GM18870 (cell line): Measurements from ENCODE around the gene PAWR.
"Not testable (repeated sequence)": the region's sequence is repeated elsewhere in the genome, so short reads cannot be mapped to it uniquely, and the experiment has no call there.

ENCODE experiments used
- ATAC-seq: cut with Tn5 transposase; IDR thresholded peaks from one replicate; pipeline ENCODE4 v1.9.1; 2021; ENCODE audit warnings: moderate library complexity; ENCODE audit not compliant: unreplicated experiment

The PAWR gene

DNA sequence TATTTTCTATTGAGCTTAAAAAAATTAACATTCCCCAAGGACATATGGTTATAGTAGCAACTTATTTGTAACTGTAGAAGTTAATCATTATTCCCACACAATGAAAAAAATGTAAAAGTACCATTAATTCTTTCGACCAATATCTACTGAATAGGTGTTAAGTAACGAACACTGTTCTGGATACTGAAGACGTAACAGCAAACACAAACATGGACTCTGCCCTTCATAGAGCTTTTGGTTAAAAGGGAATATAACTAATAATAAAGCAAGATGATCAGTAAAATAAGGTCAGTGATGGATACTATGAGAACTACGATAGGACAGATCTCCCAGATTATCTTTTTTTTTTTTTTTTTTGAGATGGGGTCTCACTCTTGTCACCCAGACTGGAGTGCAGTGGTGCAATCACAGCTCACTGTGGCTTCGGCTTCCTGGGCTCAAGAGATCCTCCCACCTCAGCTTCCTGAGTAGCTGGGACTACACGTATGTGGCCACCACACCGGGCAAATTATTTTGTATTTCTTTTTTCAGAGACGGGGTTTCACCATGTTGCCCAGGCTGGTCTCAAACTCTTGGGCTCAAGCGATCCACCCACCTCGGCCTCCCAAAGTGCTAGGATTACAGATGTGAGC is 93.9 kb downstream of the PAWR start:
- no peak for ATAC-seq

GRCh38 chr12:79595273-79595672 is 95.5 kb downstream of the PAWR start:
- ATAC-seq, result no peak

DNA sequence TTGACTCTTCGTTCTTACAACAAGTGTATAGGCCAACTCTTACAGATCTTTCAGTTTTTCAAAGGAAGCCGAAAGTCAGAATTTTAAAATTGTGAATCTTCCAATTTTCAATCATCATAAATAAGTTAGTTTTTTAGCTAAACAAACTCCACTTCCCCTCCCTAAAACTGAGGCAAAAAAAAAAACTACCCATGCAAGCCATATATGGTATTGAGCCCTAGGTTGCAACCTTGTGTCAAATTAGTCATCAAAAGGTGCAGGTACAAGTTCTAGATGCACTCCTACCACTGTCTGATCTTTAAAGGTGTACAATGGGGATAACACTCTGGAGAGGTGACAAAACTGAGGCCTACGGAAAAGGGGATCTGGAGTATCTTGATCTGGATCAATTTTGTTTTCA is 97.9 kb downstream of the PAWR start:
- no peak for ATAC-seq

DNA sequence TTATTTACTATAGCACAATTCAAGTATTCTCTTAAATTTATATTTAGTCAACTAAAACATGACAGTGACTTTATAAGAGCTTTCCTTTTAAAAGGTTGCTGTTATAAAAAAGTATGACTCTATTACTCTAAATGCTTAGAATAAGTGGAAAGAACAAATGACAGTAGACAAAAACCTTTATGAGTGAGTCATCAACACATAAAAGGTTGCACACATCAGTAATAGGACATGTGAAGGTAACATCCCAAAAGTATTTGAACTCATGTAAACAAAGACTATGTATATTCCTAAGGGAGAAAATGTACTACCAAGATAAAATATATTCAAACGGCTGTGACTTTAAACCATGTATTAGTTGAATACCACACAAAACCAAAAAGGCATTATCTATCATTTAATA is 98.8 kb downstream of the PAWR start:
- ATAC-seq, result no peak

DNA sequence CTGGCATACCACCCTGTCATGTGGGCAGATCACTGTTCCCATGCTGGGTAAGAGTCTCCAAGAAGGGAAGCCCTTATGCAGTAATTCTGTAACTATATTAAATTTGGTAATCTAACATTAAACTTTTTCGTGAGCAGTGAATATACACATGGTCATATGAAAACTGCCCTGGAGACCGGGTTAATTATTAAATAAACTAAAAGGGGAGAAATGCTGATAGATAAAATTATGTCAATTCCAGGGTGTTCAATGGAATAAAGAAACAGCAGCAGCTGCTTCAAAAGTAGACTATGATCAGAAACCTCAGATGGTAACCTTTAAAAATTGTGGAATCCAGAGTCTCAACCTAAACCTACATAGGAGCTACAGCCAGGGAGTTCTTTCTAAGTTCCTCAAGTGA is 100.0 kb downstream of the PAWR start:
- no peak for ATAC-seq

DNA sequence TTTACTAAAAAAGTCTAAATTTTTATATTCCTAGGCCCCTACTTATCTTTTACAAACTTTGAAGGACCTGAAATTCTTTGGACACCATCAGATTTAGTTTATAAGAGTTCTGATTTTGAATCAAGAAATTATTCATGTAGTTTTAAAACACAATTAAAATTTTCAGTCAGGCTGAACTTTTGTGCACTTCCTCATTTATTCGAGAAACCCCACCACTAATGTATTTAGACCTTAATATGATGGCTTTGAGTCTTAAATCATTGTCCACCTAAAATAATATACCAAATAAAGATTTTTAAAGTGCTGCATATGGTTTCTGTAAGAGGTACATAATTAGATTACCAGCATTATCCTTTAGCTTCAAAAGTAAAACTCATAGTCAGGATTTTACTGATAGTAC is 103.4 kb downstream of the PAWR start:
- ATAC-seq, result no peak

DNA sequence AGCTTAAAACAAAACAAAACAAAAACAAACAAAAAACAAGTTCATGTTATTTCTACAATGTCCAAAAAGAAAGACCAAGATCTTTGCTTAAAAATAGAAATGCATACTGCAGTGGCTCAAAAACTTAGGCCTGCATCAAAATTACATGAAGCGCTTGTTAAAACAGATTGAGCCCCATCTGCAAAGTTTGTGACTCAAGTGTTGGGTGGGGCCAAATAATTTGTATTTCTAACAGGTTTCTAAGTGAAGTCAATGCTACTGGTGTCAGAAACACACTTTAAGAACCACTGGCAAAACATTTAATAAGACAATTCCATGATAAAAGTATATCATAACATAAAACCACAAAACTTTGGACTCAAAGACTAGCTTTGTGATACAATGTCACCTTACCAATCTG is 105.6 kb downstream of the PAWR start:
- no peak for ATAC-seq

DNA sequence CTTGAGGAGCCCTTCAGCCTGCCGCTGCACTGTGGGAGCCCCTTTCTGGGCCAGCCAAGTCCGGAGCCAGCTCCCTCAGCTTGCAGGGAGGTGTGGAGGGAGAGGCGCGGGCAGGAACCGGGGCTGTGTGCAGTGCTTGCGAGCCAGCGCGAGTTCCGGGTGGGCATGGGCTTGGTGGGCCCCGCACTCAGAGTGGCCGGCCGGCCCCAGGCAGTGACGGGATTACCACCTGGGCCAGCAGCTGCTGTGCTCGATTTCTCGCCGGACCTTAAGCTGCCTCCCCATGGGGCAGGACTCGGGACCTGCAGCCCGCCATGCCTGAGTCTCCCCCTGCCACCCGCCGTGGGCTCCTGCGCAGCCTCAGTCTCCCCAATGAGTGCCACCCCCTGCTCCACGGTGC is 116.9 kb downstream of the PAWR start:
- no peak for ATAC-seq

GRCh38 chr12:79569679-79570078 is 121.1 kb downstream of the PAWR start:
- ATAC-seq, result no peak

- no peak for ATAC-seq
These were observed 123.6 kb downstream of the PAWR start for GRCh38 chr12:79567175-79567563.

DNA sequence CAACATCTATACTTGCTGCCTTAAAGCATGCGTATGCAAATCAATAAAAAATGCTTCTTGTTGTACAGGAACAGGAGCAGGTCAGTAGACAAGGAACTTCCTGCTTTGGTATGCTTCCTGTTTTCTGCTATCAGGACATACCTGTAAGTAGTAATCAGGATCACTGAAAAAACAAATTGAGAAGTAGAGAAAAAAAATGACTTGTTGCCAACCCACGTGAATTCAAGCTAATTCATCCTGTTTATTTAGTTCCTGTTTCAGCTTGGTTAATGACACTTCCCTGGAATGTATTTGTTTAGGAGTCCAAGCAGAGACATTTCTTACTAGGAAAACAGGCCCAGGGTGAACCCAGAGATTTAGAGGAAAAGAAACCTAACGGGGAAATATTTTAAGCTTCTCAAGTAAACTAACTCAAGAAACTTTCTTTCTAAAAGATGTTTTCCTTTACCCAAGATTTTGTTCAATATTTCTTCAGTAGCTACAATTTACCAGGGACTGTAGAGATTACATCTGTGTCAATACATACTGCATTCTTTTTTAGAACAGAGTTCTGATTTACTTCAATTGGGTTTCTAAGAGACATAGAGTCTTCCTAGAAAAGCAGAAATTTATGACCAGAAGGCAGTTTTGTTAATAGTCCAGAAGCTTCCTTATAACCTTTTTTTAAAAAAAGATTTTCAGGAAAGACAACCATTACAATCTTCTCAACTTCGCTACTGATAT is 124.2 kb downstream of the PAWR start:
- no peak for ATAC-seq

DNA sequence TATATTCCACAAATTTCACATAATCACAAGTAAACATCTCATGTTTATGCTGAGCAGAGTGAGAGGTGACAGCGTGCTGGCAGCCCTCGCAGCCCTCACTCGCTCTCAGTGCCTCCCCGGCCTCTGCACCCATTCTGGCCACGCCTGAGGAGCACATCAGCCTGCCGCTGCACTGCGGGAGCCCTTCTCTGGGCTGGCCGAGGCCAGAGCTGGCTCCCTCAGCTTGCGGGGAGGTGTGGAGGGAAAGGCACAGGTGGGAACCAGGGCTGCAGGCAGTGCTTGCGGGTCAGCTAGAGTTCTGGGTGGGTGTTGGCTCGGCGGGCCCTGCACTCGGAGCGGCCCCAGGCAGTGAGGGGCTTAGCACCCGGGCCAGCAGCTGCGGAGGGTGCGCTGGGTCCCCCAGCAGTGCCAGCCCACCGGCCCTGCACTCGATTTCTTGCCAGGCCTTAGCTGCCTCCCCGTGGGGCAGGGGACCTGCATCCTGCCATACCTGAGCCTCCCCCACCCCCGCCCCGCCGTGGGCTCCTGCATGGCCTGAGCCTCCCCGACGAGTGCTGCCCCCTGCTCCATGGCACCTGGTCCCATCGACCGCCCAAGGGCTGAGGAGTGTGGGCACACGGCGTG is 125.9 kb downstream of the PAWR start:
- not testable (repeated sequence) for ATAC-seq

- no peak for ATAC-seq
These were observed 127.6 kb downstream of the PAWR start for GRCh38 chr12:79563021-79563740.

DNA sequence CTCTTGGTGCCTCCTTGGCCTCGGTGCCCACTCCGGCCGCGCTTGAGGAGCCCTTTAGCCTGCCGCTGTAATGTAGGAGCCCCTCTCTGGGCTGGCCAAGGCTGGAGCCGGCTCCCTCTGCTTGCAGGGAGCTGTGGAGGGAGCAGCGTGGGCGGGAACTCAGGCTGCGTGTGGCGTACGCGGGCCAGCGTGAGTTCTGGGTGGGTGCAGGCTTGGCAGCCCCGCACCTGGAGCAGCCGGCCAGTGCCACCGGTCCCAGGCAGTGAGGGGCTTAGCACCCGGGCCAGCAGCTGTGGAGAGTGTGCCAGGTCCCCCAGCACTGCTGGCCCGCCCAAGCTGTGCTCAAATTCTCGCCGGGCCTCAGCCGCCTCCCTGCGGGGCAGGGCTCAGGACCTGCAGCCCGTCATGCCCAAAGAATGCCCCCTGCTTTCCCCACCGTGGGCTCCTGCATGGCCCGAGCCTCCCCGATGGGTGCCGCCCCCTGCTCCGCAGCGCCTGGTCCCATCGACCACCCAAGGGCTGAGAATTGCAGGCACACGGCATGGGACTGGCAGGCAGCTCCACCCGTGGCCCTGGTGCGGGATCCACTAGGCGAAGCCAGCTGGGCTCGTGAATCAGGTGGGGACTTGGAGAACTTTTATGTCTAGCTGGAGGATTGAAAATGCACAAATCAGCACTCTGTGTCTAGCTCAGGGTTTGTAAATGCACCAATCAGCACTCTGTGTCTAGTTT is 129.2 kb downstream of the PAWR start:
- no peak for ATAC-seq

GRCh38 chr12:79560225-79560889 is 130.4 kb downstream of the PAWR start:
- ATAC-seq, result no peak

- no peak for ATAC-seq
These were observed 131.2 kb downstream of the PAWR start for GRCh38 chr12:79559591-79559990.

GRCh38 chr12:79558924-79559469 is 131.8 kb downstream of the PAWR start:
- no peak for ATAC-seq

DNA sequence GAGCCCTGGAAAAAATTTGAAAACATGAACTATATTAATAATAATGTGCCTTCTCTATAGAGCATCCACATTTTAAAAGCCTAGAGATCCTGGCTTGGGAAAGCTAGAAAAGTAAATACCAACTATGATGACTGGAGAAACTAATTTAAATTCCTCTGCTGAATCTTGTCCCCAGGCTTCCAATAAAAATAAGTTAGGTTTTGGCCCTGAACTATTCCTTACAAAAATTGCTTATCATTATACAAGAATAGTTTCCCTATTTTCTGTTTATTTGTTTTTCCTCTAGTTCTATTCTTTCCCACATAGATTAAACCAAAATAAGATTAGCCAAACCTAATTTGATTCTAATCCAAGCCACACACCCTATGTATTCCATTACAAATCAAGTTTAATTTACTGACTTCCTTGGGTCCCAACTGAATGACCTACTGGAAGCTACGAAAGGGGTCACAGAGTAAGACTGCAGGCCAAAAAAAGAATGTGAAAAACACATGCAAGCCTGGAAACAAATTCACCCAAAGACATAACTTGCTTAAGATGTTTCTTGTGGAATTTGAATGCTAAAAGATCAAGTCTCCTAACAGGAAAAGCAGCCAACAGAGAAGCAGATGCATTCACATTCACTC is 133.0 kb downstream of the PAWR start:
- ATAC-seq, result no peak

DNA sequence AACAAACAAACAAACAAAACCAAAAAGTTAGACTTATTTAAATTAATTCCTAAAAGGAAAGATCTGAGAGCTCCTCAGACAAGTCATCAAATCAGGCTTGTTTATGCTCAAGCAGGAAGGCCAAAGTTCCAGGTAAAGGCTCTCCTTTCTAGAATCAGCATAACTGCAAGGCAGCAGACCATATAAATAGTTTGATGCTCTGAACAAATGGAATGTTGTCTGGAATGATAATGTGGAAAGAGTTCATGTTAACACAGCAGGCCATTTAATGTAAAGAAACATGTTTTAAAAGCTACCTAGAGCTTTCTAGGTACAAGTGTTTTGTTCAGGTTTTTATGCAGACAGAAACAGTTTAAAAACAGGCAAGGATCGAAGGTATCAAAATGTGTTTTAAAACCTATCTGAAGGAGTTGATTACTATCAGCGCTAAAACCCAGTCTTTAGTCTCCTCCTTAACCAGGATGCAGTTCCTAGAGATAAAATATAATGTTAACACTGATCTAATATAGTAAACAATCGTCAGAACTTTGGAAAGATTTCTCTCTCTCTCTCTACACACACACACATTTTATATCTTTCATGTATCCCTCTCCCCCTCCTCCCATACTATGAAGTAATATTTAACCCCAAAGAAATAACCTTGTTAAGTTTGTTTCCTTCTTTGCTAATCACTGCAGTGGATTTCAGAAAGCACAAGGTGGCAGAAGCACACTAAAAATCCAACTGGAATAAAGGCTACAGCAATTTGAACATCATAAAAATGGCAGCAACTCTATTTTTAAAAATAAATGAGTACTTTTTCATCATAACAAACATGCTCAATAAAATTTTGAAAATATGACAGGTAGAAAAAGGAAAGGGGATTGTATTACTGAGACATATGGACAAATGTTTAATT is 135.5 kb downstream of the PAWR start:
- ATAC-seq, result peak; percentile 67
